Measurements from ENCODE around the gene ZNF197. TPM values are rescaled to one million over a fixed set of nuclear protein-coding genes. Genes with fewer than 3 reads are reported as not detected.

Gene ZNF197
- total RNA-seq, 1 experiment from 2014 or later = 17.5 TPM

- Histone ChIP-seq H3K14ac (ENCODE audit: insufficient read depth, low read length) (no peak overlapping the region), H2BK12ac (ENCODE audit: insufficient read length, low read depth, low read length) (no peak overlapping the region), H3K9me3 (ENCODE audit: control insufficient read depth, low read depth, low read length) (no peaks in the 10 kb centered on the region), H3K56ac (ENCODE audit: insufficient read length, low read depth, low read length) (no peak overlapping the region), H2BK15ac (ENCODE audit: low read depth, low read length) (no peak overlapping the region), H3K27me3 (ENCODE audit: insufficient read depth, low read length) (no peaks in the 10 kb centered on the region), H4K20me1 (ENCODE audit: control insufficient read depth, insufficient read depth, insufficient read length) (no peaks in the 10 kb centered on the region), H3K18ac (ENCODE audit: insufficient read length, low read depth, low read length) (no peak overlapping the region), H2BK120ac (ENCODE audit: low read depth, low read length, poor library complexity, severe bottlenecking) (no peak overlapping the region), H4K8ac (replicated peaks; ENCODE audit: insufficient read length, low read depth, low read length) (no peak overlapping the region), H2BK20ac (ENCODE audit: low read depth, low read length, poor library complexity, severe bottlenecking) (no peak overlapping the region), H3K4ac (ENCODE audit: low read depth, low read length) (no peak overlapping the region), H3K23ac (ENCODE audit: insufficient read length, low read depth, low read length) (no peak overlapping the region), H3T11ph (ENCODE audit: low read length) (no peak overlapping the region), H2AK5ac (ENCODE audit: insufficient read length, low read length) (no peak overlapping the region), H4K91ac (ENCODE audit: insufficient read length, low read depth, low read length) (no peak overlapping the region), H3K79me2 (ENCODE audit: insufficient read depth, low read length) (no peaks in the 10 kb centered on the region), H3K79me1 (ENCODE audit: insufficient read depth, low read depth, low read length, poor library complexity, severe bottlenecking) (no peaks in the 10 kb centered on the region), H3K4me2 (ENCODE audit: insufficient read depth, insufficient read length, low read length) (no peak overlapping the region), H3K23me2 (ENCODE audit: insufficient read length, low read depth, low read length, poor library complexity, severe bottlenecking) (no peaks in the 10 kb centered on the region), H3K27ac (ENCODE audit: insufficient read length, low read depth, low read length) (no peak overlapping the region), H3K4me1 (ENCODE audit: insufficient read depth, low read length) (no peaks in the 10 kb centered on the region), H3K9ac (ENCODE audit: extremely low read depth, insufficient read length, low read length) (no peak overlapping the region), H4K5ac (ENCODE audit: insufficient read length, low read depth, low read length) (no peak overlapping the region), H2AFZ (ENCODE audit: low read length) (no peak overlapping the region), H2BK5ac (ENCODE audit: insufficient read length, low read length) (no peak overlapping the region)
- no CpG with 5 or more reads among the region's 3 CpGs for WGBS (ENCODE audit: extremely low coverage, insufficient read length, low lambda C conversion rate)
- no peak overlapping the region for H3K4me3 Mint-ChIP-seq
- H3K27me3 Mint-ChIP-seq (ENCODE audit: low read depth) = no peaks in the 10 kb centered on the region
- TF ChIP-seq, protein P1, sequence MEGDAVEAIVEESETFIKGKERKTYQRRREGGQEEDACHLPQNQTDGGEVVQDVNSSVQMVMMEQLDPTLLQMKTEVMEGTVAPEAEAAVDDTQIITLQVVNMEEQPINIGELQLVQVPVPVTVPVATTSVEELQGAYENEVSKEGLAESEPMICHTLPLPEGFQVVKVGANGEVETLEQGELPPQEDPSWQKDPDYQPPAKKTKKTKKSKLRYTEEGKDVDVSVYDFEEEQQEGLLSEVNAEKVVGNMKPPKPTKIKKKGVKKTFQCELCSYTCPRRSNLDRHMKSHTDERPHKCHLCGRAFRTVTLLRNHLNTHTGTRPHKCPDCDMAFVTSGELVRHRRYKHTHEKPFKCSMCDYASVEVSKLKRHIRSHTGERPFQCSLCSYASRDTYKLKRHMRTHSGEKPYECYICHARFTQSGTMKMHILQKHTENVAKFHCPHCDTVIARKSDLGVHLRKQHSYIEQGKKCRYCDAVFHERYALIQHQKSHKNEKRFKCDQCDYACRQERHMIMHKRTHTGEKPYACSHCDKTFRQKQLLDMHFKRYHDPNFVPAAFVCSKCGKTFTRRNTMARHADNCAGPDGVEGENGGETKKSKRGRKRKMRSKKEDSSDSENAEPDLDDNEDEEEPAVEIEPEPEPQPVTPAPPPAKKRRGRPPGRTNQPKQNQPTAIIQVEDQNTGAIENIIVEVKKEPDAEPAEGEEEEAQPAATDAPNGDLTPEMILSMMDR (conservative IDR thresholded peaks at IDR 0.05) = no peak
- no peak for DNase-seq
- no peaks in the 10 kb centered on the region for H3K4me1 Mint-ChIP-seq
- H3K36me3 Mint-ChIP-seq (ENCODE audit: insufficient read depth in 1 of 3, low read depth in 3 of 3) = peaks cover 26 to 43% (median 36%) of the 10 kb centered on the region in 3 experiments; a peak in 6 of 7 replicates
- H3K27ac Mint-ChIP-seq = peak overlapping the region in 1 of 3 experiments; percentile 71; a peak in 1 of 7 replicates
- H3K9me3 Mint-ChIP-seq = no peaks in the 10 kb centered on the region
Observed at GRCh38 chr3:44632193-44632592, 7.4 kb downstream of the ZNF197 start.

Measured in H9 (cell line).